ENCODE data around the gene PRELID1.

The PRELID1 gene

DNA sequence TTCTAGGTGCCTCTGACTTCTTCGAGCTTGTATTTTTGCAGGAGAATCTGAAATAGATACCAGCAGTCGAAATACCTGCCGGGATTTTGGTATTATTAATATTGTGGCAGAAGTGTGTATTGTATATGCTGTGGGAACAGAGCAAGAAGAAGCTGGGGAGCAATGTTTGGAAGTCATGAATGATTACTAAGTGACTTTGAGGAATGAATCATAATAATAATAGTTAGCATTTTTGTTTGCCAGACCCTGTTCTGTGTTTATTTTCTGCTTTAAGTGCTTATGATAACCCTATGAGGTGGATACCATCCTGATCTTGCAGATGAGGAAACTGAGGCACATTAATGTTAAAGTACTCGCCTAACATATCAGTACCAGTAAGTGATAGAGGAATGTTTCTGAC lies 32.5 kb upstream of the PRELID1 start:
- no peak overlapping the region for H3K27ac ChIP-seq (ENCODE audit: poor library complexity, severe bottlenecking)
- no peaks in the 10 kb centered on the region for H3K9me3 ChIP-seq (ENCODE audit: severe bottlenecking)
- H3K36me3 ChIP-seq (ENCODE audit: low read depth): peaks cover 92% of the 10 kb centered on the region
- TF ChIP-seq, protein P1, sequence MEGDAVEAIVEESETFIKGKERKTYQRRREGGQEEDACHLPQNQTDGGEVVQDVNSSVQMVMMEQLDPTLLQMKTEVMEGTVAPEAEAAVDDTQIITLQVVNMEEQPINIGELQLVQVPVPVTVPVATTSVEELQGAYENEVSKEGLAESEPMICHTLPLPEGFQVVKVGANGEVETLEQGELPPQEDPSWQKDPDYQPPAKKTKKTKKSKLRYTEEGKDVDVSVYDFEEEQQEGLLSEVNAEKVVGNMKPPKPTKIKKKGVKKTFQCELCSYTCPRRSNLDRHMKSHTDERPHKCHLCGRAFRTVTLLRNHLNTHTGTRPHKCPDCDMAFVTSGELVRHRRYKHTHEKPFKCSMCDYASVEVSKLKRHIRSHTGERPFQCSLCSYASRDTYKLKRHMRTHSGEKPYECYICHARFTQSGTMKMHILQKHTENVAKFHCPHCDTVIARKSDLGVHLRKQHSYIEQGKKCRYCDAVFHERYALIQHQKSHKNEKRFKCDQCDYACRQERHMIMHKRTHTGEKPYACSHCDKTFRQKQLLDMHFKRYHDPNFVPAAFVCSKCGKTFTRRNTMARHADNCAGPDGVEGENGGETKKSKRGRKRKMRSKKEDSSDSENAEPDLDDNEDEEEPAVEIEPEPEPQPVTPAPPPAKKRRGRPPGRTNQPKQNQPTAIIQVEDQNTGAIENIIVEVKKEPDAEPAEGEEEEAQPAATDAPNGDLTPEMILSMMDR (IDR thresholded peaks at IDR 0.05; ENCODE audit: poor library complexity, severe bottlenecking): no peak
- ATAC-seq (ENCODE audit: low read depth) (no peak), DNase-seq (ENCODE audit: low spot score) (no peak)
- H3K4me3 ChIP-seq (ENCODE audit: severe bottlenecking): no peak overlapping the region
- no peaks in the 10 kb centered on the region for H3K27me3 ChIP-seq (ENCODE audit: insufficient read depth, poor library complexity, severe bottlenecking)
- H3K4me1 ChIP-seq (ENCODE audit: insufficient read depth, poor library complexity, severe bottlenecking): peaks cover 15% of the 10 kb centered on the region

DNA sequence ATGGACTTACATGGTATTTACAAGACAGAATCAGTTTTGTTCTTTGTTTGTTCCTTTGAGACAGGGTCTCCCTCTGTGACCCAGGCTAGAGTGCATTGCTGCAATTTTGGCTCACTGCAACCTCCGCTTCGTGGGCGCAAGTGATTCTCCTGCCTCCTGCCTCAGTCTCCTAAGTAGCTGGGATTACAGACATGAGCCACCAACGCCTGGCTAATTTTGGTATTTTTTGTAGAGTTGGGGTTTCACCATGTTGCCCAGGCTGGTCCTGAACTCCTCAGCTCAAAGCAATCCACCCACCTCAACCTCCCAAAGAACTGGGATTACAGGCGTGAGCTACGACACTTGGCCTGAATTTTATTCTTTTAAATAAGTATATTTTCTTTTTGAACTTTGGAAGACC lies 27.7 kb upstream of the PRELID1 start:
- H3K27ac ChIP-seq (ENCODE audit: poor library complexity, severe bottlenecking): no peak overlapping the region
- H3K36me3 ChIP-seq (ENCODE audit: low read depth): peaks cover 86% of the 10 kb centered on the region
- no peaks in the 10 kb centered on the region for H3K27me3 ChIP-seq (ENCODE audit: insufficient read depth, poor library complexity, severe bottlenecking)
- TF ChIP-seq, protein P1 (IDR thresholded peaks at IDR 0.05; ENCODE audit: poor library complexity, severe bottlenecking): no peak
- H3K4me3 ChIP-seq (ENCODE audit: severe bottlenecking): no peak overlapping the region
- ATAC-seq (ENCODE audit: low read depth) (no peak), DNase-seq (ENCODE audit: low spot score) (no peak)
- H3K9me3 ChIP-seq (ENCODE audit: severe bottlenecking): no peaks in the 10 kb centered on the region
- H3K4me1 ChIP-seq (ENCODE audit: insufficient read depth, poor library complexity, severe bottlenecking): no peaks in the 10 kb centered on the region

DNA sequence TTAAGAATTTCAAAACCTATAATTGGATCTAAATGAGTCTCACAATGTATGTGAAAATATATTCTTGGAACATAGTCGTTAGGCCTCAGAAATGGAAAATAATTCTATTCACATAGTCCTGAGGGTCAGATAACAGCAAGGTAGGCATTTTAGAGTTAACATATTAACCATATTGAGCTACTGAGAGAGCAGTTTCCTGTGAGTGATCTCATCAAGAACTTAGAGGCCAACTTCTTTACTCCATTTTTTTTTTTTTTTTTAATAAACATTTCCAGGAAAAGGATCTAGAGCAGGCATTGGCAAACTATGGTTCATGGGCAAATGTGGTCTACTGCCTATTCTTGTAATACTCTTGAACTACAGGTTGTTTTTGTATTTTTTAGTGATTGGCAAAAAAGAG lies 26.7 kb upstream of the PRELID1 start:
- ATAC-seq (ENCODE audit: low read depth): no peak
- Histone ChIP-seq H3K4me1 (ENCODE audit: insufficient read depth, poor library complexity, severe bottlenecking) (no peaks in the 10 kb centered on the region), H3K27ac (ENCODE audit: poor library complexity, severe bottlenecking) (no peak overlapping the region), H3K4me3 (ENCODE audit: severe bottlenecking) (no peak overlapping the region), H3K36me3 (ENCODE audit: low read depth) (peaks cover 89% of the 10 kb centered on the region), H3K9me3 (ENCODE audit: severe bottlenecking) (no peaks in the 10 kb centered on the region), H3K27me3 (ENCODE audit: insufficient read depth, poor library complexity, severe bottlenecking) (no peaks in the 10 kb centered on the region)
- TF ChIP-seq, protein P1 (IDR thresholded peaks at IDR 0.05; ENCODE audit: poor library complexity, severe bottlenecking): no peak
- DNase-seq (ENCODE audit: low spot score): no peak

DNA sequence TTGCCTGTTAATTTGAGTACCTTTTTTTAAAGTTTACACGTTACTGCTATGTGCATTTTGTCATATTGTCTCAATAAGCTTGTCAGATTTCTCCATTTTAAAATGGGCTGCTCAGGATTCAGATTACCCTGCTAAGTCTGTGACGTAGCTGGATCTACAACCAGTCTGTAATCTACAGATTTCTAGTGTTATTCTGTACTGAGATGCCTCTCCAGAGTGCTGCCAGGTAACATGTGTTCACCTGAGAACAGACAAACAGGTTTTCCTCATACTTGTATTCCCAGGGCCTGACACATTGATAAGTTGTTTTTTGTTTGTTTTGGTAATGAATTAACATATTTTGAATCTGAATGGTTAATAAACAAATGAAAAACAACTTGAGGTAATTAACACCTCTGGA lies 15.4 kb upstream of the PRELID1 start:
- H3K27ac ChIP-seq (ENCODE audit: poor library complexity, severe bottlenecking): no peak overlapping the region
- DNase-seq (ENCODE audit: low spot score) (no peak), ATAC-seq (ENCODE audit: low read depth) (no peak)
- no peaks in the 10 kb centered on the region for H3K27me3 ChIP-seq (ENCODE audit: insufficient read depth, poor library complexity, severe bottlenecking)
- H3K9me3 ChIP-seq (ENCODE audit: severe bottlenecking): no peaks in the 10 kb centered on the region
- H3K4me1 ChIP-seq (ENCODE audit: insufficient read depth, poor library complexity, severe bottlenecking): no peaks in the 10 kb centered on the region
- TF ChIP-seq, protein P1 (IDR thresholded peaks at IDR 0.05; ENCODE audit: poor library complexity, severe bottlenecking): no peak
- H3K36me3 ChIP-seq (ENCODE audit: low read depth): peaks cover 98% of the 10 kb centered on the region
- no peak overlapping the region for H3K4me3 ChIP-seq (ENCODE audit: severe bottlenecking)

DNA sequence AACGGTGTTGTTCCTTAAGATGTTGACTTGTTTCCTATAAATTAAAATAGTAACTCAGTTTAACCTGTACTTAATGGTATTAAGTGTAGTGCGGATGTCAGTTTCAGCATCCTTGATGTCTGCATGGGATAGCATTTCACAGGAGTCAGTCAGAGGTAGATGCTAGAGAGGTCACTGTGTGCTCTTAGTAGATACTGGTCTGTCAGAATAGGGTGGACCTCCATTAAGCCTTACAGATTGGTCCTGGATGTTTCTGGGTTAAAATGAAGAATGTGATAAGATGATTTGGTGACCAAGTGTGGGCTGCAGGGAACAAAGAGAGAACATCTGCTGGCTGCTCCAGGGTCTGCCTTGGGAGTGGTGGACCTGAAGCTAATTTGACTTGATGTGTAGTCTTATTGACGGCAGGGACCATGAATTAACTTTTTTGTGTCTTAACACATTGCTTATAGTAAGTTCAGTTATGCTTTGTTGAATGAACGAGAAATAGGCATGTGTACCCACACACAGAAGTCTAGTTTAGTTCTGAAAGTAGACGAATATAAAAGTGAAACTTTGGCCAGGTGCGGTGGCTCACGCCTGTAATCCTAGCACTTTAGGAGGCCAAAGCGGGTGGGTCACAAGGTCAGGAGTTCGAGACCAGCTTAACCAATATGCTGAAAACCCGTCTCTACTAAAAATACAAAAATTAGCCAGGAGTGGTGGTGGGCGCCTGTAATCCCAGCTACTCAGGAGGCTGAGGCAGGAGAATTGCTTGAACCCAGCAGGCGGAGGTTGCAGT lies 12.6 kb upstream of the PRELID1 start:
- Histone ChIP-seq H3K4me1 (ENCODE audit: insufficient read depth, poor library complexity, severe bottlenecking) (no peaks in the 10 kb centered on the region), H3K27ac (ENCODE audit: poor library complexity, severe bottlenecking) (no peak overlapping the region), H3K9me3 (ENCODE audit: severe bottlenecking) (no peaks in the 10 kb centered on the region), H3K4me3 (ENCODE audit: severe bottlenecking) (no peak overlapping the region), H3K27me3 (ENCODE audit: insufficient read depth, poor library complexity, severe bottlenecking) (no peaks in the 10 kb centered on the region), H3K36me3 (ENCODE audit: low read depth) (peaks cover 98% of the 10 kb centered on the region)
- ATAC-seq (ENCODE audit: low read depth): no peak
- TF ChIP-seq, protein P1 (IDR thresholded peaks at IDR 0.05; ENCODE audit: poor library complexity, severe bottlenecking): no peak
- no peak for DNase-seq (ENCODE audit: low spot score)
